ENCODE results near the gene DCTN5. TPM values are rescaled to one million over a fixed set of nuclear protein-coding genes. Genes with fewer than 3 reads are reported as not detected.
"Not testable (repeated sequence)": the region's sequence is repeated elsewhere in the genome, so short reads cannot be mapped to it uniquely, and the experiment has no call there.

DCTN5 gene
- total RNA-seq, 3 donors from 2014 or later (not counting 1 experiment from before 2014, with no cell fraction given), result 60.7 to 72.1 (median 65.8) TPM

DNA sequence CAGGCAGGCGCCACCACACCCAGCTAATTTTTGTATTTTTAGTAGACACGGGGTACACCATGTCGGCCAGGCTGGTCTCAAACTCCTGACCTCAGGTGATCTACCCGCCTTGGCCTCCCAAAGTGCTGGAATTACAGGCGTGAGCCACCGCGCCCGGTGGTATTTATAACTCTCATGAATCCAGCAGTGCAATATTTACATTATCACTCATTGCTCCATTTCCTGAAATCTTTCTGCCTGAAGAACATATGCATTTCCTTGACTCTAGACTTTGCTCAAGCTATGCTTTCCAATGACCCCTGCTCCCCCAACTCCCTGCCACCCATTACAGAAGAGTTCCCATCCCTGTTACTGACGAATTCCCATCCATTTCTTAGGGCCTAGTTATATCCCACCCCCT, 25.5 kb upstream of the DCTN5 start:
- WGBS (ENCODE audit: insufficient coverage), result 97% methylated on average over 9 of the region's 9 CpGs
- Histone ChIP-seq H3K4me3 (ENCODE audit: low read length) (no peak overlapping the region), H3K27ac (ENCODE audit: low read length) (no peak overlapping the region), H3K27me3 (ENCODE audit: control insufficient read depth, insufficient read depth, low read length) (no peaks in the 10 kb centered on the region), H3K4me1 (ENCODE audit: control insufficient read depth, insufficient read depth, low read length) (no peaks in the 10 kb centered on the region), H3K9me3 (ENCODE audit: control insufficient read depth, insufficient read depth, low read length) (no peaks in the 10 kb centered on the region), H3K36me3 (ENCODE audit: control insufficient read depth, insufficient read depth, low read length) (peaks cover 25% of the 10 kb centered on the region)
- DNase-seq, result no peak
- TF ChIP-seq CTCF (IDR thresholded peaks at IDR 0.05), result no peak
- H3K9me3 Mint-ChIP-seq, result no peaks in the 10 kb centered on the region
- H3K4me1 Mint-ChIP-seq, result no peaks in the 10 kb centered on the region
- no peaks in the 10 kb centered on the region for H3K27me3 Mint-ChIP-seq (ENCODE audit: low read depth in 2 of 2)
- intact Hi-C loops (cut with micrococcal nuclease), result no loop called here
- H3K4me3 Mint-ChIP-seq, result no peak overlapping the region
- ATAC-seq, result no peak
- H3K27ac Mint-ChIP-seq, result no peak overlapping the region
- H3K36me3 Mint-ChIP-seq, result peaks cover 5% of the 10 kb centered on the region

DNA sequence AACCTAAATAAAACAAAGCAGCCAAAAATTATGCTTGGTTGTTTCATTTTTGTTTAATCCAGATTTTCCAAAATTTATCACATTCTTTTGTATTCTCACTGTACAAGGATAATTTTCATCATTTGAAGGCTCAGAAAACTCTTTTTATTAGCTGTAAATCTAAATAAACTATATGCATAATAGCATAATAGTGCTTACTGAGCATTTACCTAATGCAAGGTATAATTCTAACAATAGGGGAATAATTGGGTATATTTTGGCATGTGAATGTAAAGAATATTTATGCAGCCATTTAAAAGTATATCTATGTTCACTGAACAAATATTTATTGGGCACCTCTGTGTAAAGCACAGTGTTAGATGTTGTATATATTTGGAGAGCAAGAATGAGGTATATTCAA, 17.2 kb upstream of the DCTN5 start:
- intact Hi-C loops (cut with micrococcal nuclease), result no loop called here
- Histone ChIP-seq H3K4me1 (ENCODE audit: control insufficient read depth, insufficient read depth, low read length) (no peaks in the 10 kb centered on the region), H3K4me3 (ENCODE audit: low read length) (no peak overlapping the region), H3K9me3 (ENCODE audit: control insufficient read depth, insufficient read depth, low read length) (no peaks in the 10 kb centered on the region), H3K27me3 (ENCODE audit: control insufficient read depth, insufficient read depth, low read length) (no peaks in the 10 kb centered on the region), H3K27ac (ENCODE audit: low read length) (no peak overlapping the region), H3K36me3 (ENCODE audit: control insufficient read depth, insufficient read depth, low read length) (peaks cover 57% of the 10 kb centered on the region)
- no peaks in the 10 kb centered on the region for H3K4me1 Mint-ChIP-seq
- H3K4me3 Mint-ChIP-seq, result no peak overlapping the region
- no peaks in the 10 kb centered on the region for H3K9me3 Mint-ChIP-seq
- H3K27me3 Mint-ChIP-seq (ENCODE audit: low read depth in 2 of 2), result no peaks in the 10 kb centered on the region
- H3K36me3 Mint-ChIP-seq, result peaks cover 20% of the 10 kb centered on the region
- no peak overlapping the region for H3K27ac Mint-ChIP-seq
- TF ChIP-seq CTCF (IDR thresholded peaks at IDR 0.05), result no peak
- DNase-seq (no peak), ATAC-seq (no peak)

DNA sequence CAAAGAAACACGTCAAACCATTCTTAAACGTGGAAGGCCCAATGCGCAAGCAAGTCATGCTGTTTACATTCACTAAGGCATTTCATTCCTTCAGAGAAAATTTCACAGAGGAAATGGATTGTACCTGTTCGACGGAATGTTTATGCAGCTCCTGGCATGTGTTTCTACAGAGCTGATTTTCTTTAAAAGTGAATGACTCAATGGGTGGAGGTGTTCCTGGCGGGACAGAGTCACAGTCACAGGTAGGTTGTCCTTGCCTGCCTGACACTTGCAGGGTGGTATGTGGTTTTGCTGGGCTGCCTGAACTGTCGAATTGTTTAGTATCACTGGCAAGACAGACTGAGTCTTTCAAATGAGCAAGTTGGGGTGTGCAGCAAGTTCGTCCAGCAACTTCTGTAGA, 11.8 kb upstream of the DCTN5 start:
- no peak for TF ChIP-seq CTCF (IDR thresholded peaks at IDR 0.05)
- Histone ChIP-seq H3K27me3 (ENCODE audit: control insufficient read depth, insufficient read depth, low read length) (no peaks in the 10 kb centered on the region), H3K36me3 (ENCODE audit: control insufficient read depth, insufficient read depth, low read length) (peaks cover 38% of the 10 kb centered on the region), H3K4me3 (ENCODE audit: low read length) (no peak overlapping the region), H3K9me3 (ENCODE audit: control insufficient read depth, insufficient read depth, low read length) (no peaks in the 10 kb centered on the region), H3K27ac (ENCODE audit: low read length) (no peak overlapping the region), H3K4me1 (ENCODE audit: control insufficient read depth, insufficient read depth, low read length) (no peaks in the 10 kb centered on the region)
- H3K4me1 Mint-ChIP-seq, result peaks cover 0 to 9% of the 10 kb centered on the region in 2 donors
- intact Hi-C loops (cut with micrococcal nuclease), result no loop called here
- WGBS (ENCODE audit: insufficient coverage), result 94% methylated on average over 8 of the region's 8 CpGs
- H3K27me3 Mint-ChIP-seq (ENCODE audit: low read depth in 2 of 2), result no peaks in the 10 kb centered on the region
- no peaks in the 10 kb centered on the region for H3K9me3 Mint-ChIP-seq
- no peak overlapping the region for H3K27ac Mint-ChIP-seq
- ATAC-seq, result no peak
- no peak overlapping the region for H3K4me3 Mint-ChIP-seq
- DNase-seq, result no peak
- peaks cover 8% of the 10 kb centered on the region for H3K36me3 Mint-ChIP-seq

GRCh38 chr16:23631874-23632273, 9.4 kb upstream of the DCTN5 start:
- H3K36me3 ChIP-seq (ENCODE audit: control insufficient read depth, insufficient read depth, low read length), result peaks cover 38% of the 10 kb centered on the region
- intact Hi-C loops (cut with micrococcal nuclease); DNase-seq; H3K4me1 Mint-ChIP-seq; H3K27ac ChIP-seq (ENCODE audit: low read length); H3K4me1 ChIP-seq (ENCODE audit: control insufficient read depth, insufficient read depth, low read length); ATAC-seq; H3K27me3 Mint-ChIP-seq (ENCODE audit: low read depth in 2 of 2); H3K4me3 ChIP-seq (ENCODE audit: low read length); H3K27me3 ChIP-seq (ENCODE audit: control insufficient read depth, insufficient read depth, low read length); H3K9me3 Mint-ChIP-seq; H3K4me3 Mint-ChIP-seq; H3K9me3 ChIP-seq (ENCODE audit: control insufficient read depth, insufficient read depth, low read length): not testable (repeated sequence)
- peaks cover 15% of the 10 kb centered on the region for H3K36me3 Mint-ChIP-seq
- WGBS (ENCODE audit: insufficient coverage), result 96% methylated on average over 2 of the region's 3 CpGs
- peak overlapping the region in 1 of 2 donors; percentile 38 for H3K27ac Mint-ChIP-seq

Measured in natural killer cell (primary cell).